Trophoblast cell (in vitro differentiated cells and primary cell): ENCODE data around the gene MYO1F.

Experiments used
- DNase-seq, 2 donors: peaks; one replicate each; pipeline ENCODE4 v3.0.0-alpha.2; 2016
- H2AFZ ChIP-seq: 2 replicates; pipeline ENCODE4 v1.6.1; 2013; ENCODE audit warnings: low read length, moderate library complexity, mild to moderate bottlenecking; ENCODE audit not compliant: insufficient read depth, poor library complexity
- H2AK5ac ChIP-seq: 2 replicates; pipeline ENCODE4 v1.6.1; 2013; ENCODE audit warnings: mild to moderate bottlenecking, low read length
- H2BK120ac ChIP-seq: 2 replicates; pipeline ENCODE4 v1.6.1; 2013; ENCODE audit warnings: low read length, mild to moderate bottlenecking, moderate library complexity; ENCODE audit not compliant: insufficient read depth, poor library complexity
- H2BK12ac ChIP-seq: 2 replicates; pipeline ENCODE4 v1.6.1; 2013; ENCODE audit warnings: mild to moderate bottlenecking, low read length, moderate library complexity
- H2BK5ac ChIP-seq: 2 replicates; pipeline ENCODE4 v1.6.1; 2013; ENCODE audit warnings: low read length, low read depth, moderate library complexity, mild to moderate bottlenecking; ENCODE audit not compliant: poor library complexity
- H3K14ac ChIP-seq: 2 replicates; pipeline ENCODE4 v1.6.1; 2013; ENCODE audit warnings: mild to moderate bottlenecking, low read length
- H3K18ac ChIP-seq: 2 replicates; pipeline ENCODE4 v1.6.1; 2013; ENCODE audit warnings: mild to moderate bottlenecking, low read length
- H3K23ac ChIP-seq: 2 replicates; pipeline ENCODE4 v1.6.1; 2013; ENCODE audit warnings: low read length
- H3K27ac ChIP-seq: 2 replicates; pipeline ENCODE4 v1.5.1; 2013; ENCODE audit warnings: low read depth, mild to moderate bottlenecking, inconsistent platforms, low read length, moderate library complexity
- H3K27me3 ChIP-seq: 2 replicates; pipeline ENCODE4 v1.6.1; 2013; ENCODE audit warnings: inconsistent platforms, mild to moderate bottlenecking, low read length, moderate library complexity; ENCODE audit not compliant: insufficient read depth
- H3K36me3 ChIP-seq, 2 experiments: 1 replicate in 1 of 2; 2 replicates in 1 of 2; pipeline ENCODE4 v1.6.1; 2013; ENCODE audit warnings: low read length in 2 of 2, mild to moderate bottlenecking in 2 of 2, moderate library complexity in 1 of 2; ENCODE audit not compliant: insufficient read depth in 2 of 2, control insufficient read depth in 1 of 2
- H3K4ac ChIP-seq: 2 replicates; pipeline ENCODE4 v1.6.1; 2013; ENCODE audit warnings: low read depth, mild to moderate bottlenecking, low read length, moderate library complexity
- H3K4me1 ChIP-seq, 2 experiments: 1 replicate in 1 of 2; 2 replicates in 1 of 2; pipeline ENCODE4 v1.6.1; 2013; ENCODE audit warnings: low read length in 2 of 2, mild to moderate bottlenecking in 2 of 2, moderate library complexity in 1 of 2; ENCODE audit not compliant: insufficient read depth in 2 of 2, control insufficient read depth in 1 of 2
- H3K4me2 ChIP-seq: 2 replicates; pipeline ENCODE4 v1.6.1; 2013; ENCODE audit warnings: inconsistent platforms, mild to moderate bottlenecking, low read length, moderate library complexity
- H3K4me3 ChIP-seq: 2 replicates; pipeline ENCODE4 v1.5.1; 2013; ENCODE audit warnings: mild to moderate bottlenecking, low read depth, low read length, inconsistent platforms
- H3K79me1 ChIP-seq: one replicate; pipeline ENCODE4 v1.6.1; 2013; ENCODE audit warnings: low read length
- H3K79me2 ChIP-seq: 2 replicates; pipeline ENCODE4 v1.6.1; 2013; ENCODE audit warnings: low read length, mild to moderate bottlenecking; ENCODE audit not compliant: control insufficient read depth, insufficient read depth, poor library complexity
- H3K9ac ChIP-seq: 2 replicates; pipeline ENCODE4 v1.6.1; 2013; ENCODE audit warnings: mild to moderate bottlenecking, low read length
- H3K9me3 ChIP-seq: 2 replicates; pipeline ENCODE4 v1.6.1; 2013; ENCODE audit warnings: low read depth, mild to moderate bottlenecking, control low read depth, inconsistent platforms, low read length; ENCODE audit not compliant: insufficient read depth
- H4K12ac ChIP-seq: 2 replicates; pipeline ENCODE4 v1.6.1; 2013; ENCODE audit warnings: low read depth, mild to moderate bottlenecking, low read length, moderate library complexity
- H4K8ac ChIP-seq: 2 replicates; pipeline ENCODE4 v1.6.1; 2013; ENCODE audit warnings: low read depth, mild to moderate bottlenecking, low read length, moderate library complexity
- H4K91ac ChIP-seq: one replicate; pipeline ENCODE4 v1.6.1; 2013; ENCODE audit warnings: low read depth, mild to moderate bottlenecking, low read length, moderate library complexity
- WGBS: extraction: QIAGEN DNeasy Blood & Tissue Kit; methylation state at CpG from one replicate; pipeline ENCODE4 v1.1.7; 2013; ENCODE audit warnings: missing lambda C conversion rate; ENCODE audit not compliant: insufficient read length, insufficient coverage; ENCODE audit errors: extremely low coverage; 5-methylcytosine and 5-hydroxymethylcytosine counted together

The MYO1F gene

GRCh38 chr19:8528500-8528899 lies 48.7 kb downstream of the MYO1F start:
- H3K36me3 ChIP-seq = peaks cover 3% of the 10 kb centered on the region in 2 experiments
- peaks cover 4% of the 10 kb centered on the region for H3K79me2 ChIP-seq
- WGBS = no CpG with 5 or more reads among the region's 4 CpGs

GRCh38 chr19:8526345-8527091 lies 50.7 kb downstream of the MYO1F start:
- Histone ChIP-seq H2AFZ (peak overlapping the region; percentile 70), H3K14ac (peak overlapping the region; percentile 76), H3K4me3 (peak overlapping the region; percentile 82), H3K27ac (peak overlapping the region; percentile 69), H3K79me2 (peaks cover 4% of the 10 kb centered on the region), H3K4me2 (peak overlapping the region; percentile 51), H3K4ac (no peak overlapping the region), H4K12ac (peak overlapping the region; percentile 83), H2BK12ac (no peak overlapping the region), H3K27me3 (no peaks in the 10 kb centered on the region), H2BK120ac (peak overlapping the region; percentile 60), H3K23ac (no peak overlapping the region), H2BK5ac (no peak overlapping the region), H3K4me1 (peaks cover 3 to 9% of the 10 kb centered on the region in 2 experiments), H3K9me3 (peaks cover 7% of the 10 kb centered on the region), H3K36me3 (peaks cover 3% of the 10 kb centered on the region in 2 experiments), H4K8ac (peak overlapping the region; percentile 81), H2AK5ac (no peak overlapping the region), H3K18ac (peak overlapping the region; percentile 56), H4K91ac (peak overlapping the region; percentile 31), H3K9ac (no peak overlapping the region), H3K79me1 (peaks cover 5% of the 10 kb centered on the region)
- no CpG with 5 or more reads among the region's 57 CpGs for WGBS
- DNase-seq = peak; percentile 79 to 89

More at GRCh38 chr19:8528500-8528899, 48.7 kb downstream of the MYO1F start:
- Histone ChIP-seq H3K18ac (no peak overlapping the region), H2BK12ac (no peak overlapping the region), H2AFZ (no peak overlapping the region), H3K9me3 (peaks cover 7% of the 10 kb centered on the region), H2BK5ac (no peak overlapping the region), H3K14ac (no peak overlapping the region), H4K91ac (no peak overlapping the region), H3K9ac (no peak overlapping the region), H3K27ac (no peak overlapping the region), H2BK120ac (no peak overlapping the region), H2AK5ac (no peak overlapping the region), H3K4me3 (no peak overlapping the region), H4K12ac (no peak overlapping the region), H3K4ac (no peak overlapping the region), H3K79me1 (peaks cover 5% of the 10 kb centered on the region), H3K27me3 (no peaks in the 10 kb centered on the region), H3K4me2 (no peak overlapping the region), H3K4me1 (peaks cover 3 to 9% of the 10 kb centered on the region in 2 experiments), H4K8ac (no peak overlapping the region), H3K23ac (no peak overlapping the region)
- no peak for DNase-seq

GRCh38 chr19:8525401-8525684 lies 51.9 kb downstream of the MYO1F start:
- Histone ChIP-seq H4K12ac (peak overlapping the region; percentile 1), H3K79me2 (peaks cover 4% of the 10 kb centered on the region)

GRCh38 chr19:8519388-8519787 lies 57.9 kb downstream of the MYO1F start:
- Histone ChIP-seq H2AK5ac (no peak overlapping the region), H3K23ac (no peak overlapping the region), H2BK12ac (no peak overlapping the region), H4K8ac (no peak overlapping the region), H3K79me2 (no peaks in the 10 kb centered on the region), H3K9me3 (peaks cover 1% of the 10 kb centered on the region), H4K12ac (no peak overlapping the region), H2BK120ac (no peak overlapping the region), H3K27me3 (no peaks in the 10 kb centered on the region), H2AFZ (no peak overlapping the region), H3K4me3 (no peak overlapping the region), H3K27ac (no peak overlapping the region), H3K4ac (no peak overlapping the region), H3K79me1 (no peaks in the 10 kb centered on the region), H3K14ac (no peak overlapping the region), H3K36me3 (no peaks in the 10 kb centered on the region), H4K91ac (no peak overlapping the region), H3K4me2 (no peak overlapping the region), H3K18ac (no peak overlapping the region), H3K9ac (no peak overlapping the region), H3K4me1 (peaks cover 3 to 5% of the 10 kb centered on the region in 2 experiments), H2BK5ac (no peak overlapping the region)
- DNase-seq = no peak
- WGBS = no CpG with 5 or more reads among the region's 6 CpGs

More at GRCh38 chr19:8525401-8525684, 51.9 kb downstream of the MYO1F start:
- H3K79me1 ChIP-seq = peaks cover 5% of the 10 kb centered on the region
- no peaks in the 10 kb centered on the region for H3K27me3 ChIP-seq
- peak overlapping the region; percentile 19 for H3K14ac ChIP-seq
- no CpG with 5 or more reads among the region's 15 CpGs for WGBS
- H4K91ac ChIP-seq = no peak overlapping the region
- no peak overlapping the region for H3K9ac ChIP-seq
- no peak overlapping the region for H2BK5ac ChIP-seq
- H2BK120ac ChIP-seq = no peak overlapping the region
- no peak overlapping the region for H3K4ac ChIP-seq
- peak overlapping the region; percentile 73 for H2AFZ ChIP-seq
- peak overlapping the region; percentile 58 for H3K4me2 ChIP-seq
- H3K4me3 ChIP-seq = no peak overlapping the region
- DNase-seq = no peak
- peaks cover 2 to 3% of the 10 kb centered on the region in 2 experiments for H3K36me3 ChIP-seq
- H4K8ac ChIP-seq = peak overlapping the region; percentile 75
- H3K9me3 ChIP-seq = peaks cover 7% of the 10 kb centered on the region
- H3K27ac ChIP-seq = no peak overlapping the region
- H3K4me1 ChIP-seq = peaks cover 3 to 9% of the 10 kb centered on the region in 2 experiments
- no peak overlapping the region for H3K18ac ChIP-seq
- no peak overlapping the region for H3K23ac ChIP-seq
- H2BK12ac ChIP-seq = no peak overlapping the region
- H2AK5ac ChIP-seq = no peak overlapping the region
